ENCODE data around the gene MRNIP. TPM values are rescaled to one million over a fixed set of nuclear protein-coding genes. Genes with fewer than 3 reads are reported as not detected.
A peak's percentile ranks its signal among the peaks of the same experiment; 100 is the strongest.

Gene MRNIP
- total RNA-seq, 4 donors from 2014 or later: 6.9 to 21.9 (median 10.7) TPM

DNA sequence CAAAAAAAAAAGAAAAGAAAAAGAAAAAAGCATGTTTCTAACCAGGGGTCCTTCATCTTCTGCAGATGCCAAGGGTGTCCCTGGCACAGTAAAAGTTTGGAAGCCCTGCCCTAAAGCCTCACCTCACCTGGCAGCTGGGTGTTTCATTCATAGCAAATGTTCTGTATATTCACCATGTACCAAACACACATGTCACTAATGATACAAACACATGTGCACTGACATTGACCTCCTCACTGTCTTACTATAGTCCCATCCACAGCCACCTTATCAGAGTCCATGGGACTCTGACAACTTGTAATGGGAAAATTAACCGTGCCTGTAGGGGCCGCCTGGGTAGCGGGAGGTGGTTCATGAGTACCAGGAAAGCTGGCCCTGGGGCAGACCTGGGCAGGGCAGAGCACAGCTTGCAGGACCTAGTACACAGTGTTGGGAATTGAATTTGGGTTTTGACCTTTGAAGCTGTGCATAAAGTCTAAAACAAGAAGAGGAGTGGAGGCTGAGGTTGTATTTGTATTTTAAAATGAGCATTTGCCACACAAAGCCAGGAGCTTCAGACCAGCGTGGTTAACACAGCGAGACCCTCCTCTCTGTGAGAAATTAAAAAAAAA lies 45.5 kb downstream of the MRNIP start:
- Histone ChIP-seq H3K4me3 (no peak overlapping the region), H3K27me3 (no peaks in the 10 kb centered on the region), H3K27ac (no peak overlapping the region), H3K9me3 (no peaks in the 10 kb centered on the region), H3K4me1 (peaks cover 12 to 40% (median 17%) of the 10 kb centered on the region in 3 donors), H3K36me3 (peaks cover 0 to 8% (median 0%) of the 10 kb centered on the region in 3 donors)
- DNase-seq: no peak
- WGBS, 2 donors: 88 to 91% methylated on average over 3 to 5 of the region's 5 CpGs
- no peak for TF ChIP-seq POLR2A (IDR thresholded peaks at IDR 0.05)
- TF ChIP-seq, protein P1, sequence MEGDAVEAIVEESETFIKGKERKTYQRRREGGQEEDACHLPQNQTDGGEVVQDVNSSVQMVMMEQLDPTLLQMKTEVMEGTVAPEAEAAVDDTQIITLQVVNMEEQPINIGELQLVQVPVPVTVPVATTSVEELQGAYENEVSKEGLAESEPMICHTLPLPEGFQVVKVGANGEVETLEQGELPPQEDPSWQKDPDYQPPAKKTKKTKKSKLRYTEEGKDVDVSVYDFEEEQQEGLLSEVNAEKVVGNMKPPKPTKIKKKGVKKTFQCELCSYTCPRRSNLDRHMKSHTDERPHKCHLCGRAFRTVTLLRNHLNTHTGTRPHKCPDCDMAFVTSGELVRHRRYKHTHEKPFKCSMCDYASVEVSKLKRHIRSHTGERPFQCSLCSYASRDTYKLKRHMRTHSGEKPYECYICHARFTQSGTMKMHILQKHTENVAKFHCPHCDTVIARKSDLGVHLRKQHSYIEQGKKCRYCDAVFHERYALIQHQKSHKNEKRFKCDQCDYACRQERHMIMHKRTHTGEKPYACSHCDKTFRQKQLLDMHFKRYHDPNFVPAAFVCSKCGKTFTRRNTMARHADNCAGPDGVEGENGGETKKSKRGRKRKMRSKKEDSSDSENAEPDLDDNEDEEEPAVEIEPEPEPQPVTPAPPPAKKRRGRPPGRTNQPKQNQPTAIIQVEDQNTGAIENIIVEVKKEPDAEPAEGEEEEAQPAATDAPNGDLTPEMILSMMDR (IDR thresholded peaks at IDR 0.05): no peak
- intact Hi-C loops (cut with DNase I): no loop called here

DNA sequence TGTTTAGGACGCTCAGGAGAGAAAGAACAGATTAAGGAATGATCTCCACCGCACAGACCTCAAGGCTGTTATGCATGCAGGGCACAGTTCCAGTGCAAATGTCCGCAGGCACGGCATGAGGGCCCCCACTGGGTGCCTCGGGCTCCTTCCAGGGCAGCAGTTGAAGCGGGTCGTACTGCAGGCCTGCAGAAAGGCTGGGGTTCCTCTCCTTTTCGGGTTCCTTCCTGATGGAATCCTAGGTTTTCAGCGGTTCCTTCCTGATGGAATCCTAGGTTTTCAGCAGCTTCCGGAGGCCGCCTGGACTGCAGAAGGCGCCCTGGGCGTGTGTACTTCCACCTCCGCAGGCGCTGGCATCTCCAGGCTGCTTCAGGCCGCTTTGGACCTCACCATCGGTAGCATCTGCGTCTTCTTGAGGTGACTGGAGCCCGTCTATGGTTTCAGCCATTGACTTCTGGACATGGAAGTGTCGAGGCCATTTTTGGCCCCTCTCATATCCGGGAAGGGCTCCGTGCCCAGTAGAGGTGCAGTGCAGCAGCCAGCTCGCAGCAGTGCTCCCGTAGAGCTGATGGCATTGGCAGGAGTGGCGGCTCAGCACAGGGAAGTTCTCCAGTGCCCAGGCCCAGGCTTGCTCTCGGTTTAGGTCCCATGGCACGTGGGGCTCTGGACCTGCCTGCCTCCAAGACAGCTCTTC lies 46.3 kb downstream of the MRNIP start:
- no peak for DNase-seq
- H3K27ac ChIP-seq: peak overlapping the region in 1 of 4 donors; percentile 30
- intact Hi-C loops (cut with DNase I): no loop called here
- peaks cover 9 to 40% (median 16%) of the 10 kb centered on the region in 3 donors for H3K4me1 ChIP-seq
- TF ChIP-seq, protein P1 (IDR thresholded peaks at IDR 0.05): no peak
- TF ChIP-seq POLR2A (IDR thresholded peaks at IDR 0.05): no peak
- no peaks in the 10 kb centered on the region for H3K9me3 ChIP-seq
- 70% methylated on average over 17 to 20 of the region's 27 CpGs for WGBS, 2 donors
- no peak overlapping the region for H3K4me3 ChIP-seq
- peaks cover 0 to 8% (median 0%) of the 10 kb centered on the region in 3 donors for H3K36me3 ChIP-seq
- H3K27me3 ChIP-seq: no peaks in the 10 kb centered on the region

DNA sequence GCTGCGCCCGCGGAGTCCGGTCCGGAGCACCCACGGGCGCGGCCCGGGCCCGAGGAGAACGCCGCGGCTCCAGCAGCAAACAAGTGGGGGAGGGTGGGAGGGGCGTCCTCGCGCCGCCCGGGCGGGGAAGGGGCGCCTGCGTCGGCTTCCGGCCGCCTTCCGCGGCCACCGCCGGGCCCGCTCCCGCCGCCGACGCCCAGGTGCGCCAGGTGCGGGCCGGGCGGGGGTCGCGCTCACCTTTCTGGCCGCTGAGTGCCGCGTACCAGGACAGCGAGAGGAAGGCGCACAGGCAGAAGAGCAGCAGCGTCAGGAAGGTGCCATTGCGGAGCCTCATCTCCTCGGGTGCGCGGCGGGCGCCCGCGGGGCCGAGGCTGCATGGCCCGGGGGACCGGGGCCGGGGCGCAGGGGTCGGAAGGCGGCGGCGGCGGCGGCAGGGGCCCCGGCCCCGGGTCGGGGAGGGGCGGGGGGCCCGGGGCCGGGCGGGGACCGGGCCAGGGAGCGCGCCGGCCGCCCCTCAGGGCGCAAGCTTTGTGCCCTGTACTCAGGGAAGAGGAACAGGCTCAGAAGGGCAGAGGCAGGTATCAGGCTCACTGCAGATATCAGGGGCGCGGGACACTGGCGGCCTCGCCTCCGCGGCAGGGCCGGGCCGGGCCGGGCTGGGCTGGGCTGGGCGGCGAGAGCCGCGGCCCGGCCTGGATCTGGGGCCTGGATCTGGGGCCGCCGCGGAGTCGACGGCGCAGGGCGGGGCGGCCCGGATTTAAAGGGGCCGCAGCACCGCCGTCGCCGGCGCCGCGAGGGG lies 52.2 kb downstream of the MRNIP start, which contains the start of gene MGAT4B:
Gene MGAT4B (minus strand): TSS at position 617 of the 799 bp plus-strand sequence. CDS start 283 bp downstream, at position 334.
- 0% methylated on average over 4 of the region's 108 CpGs; no CpG with 5 or more reads in 1 of the 2 donors for WGBS, 2 donors
- H3K4me3 ChIP-seq: peak within 1 kb of the TSS; percentile 77 to 99 (median 90)
- intact Hi-C loops (cut with DNase I): no loop called here

DNA sequence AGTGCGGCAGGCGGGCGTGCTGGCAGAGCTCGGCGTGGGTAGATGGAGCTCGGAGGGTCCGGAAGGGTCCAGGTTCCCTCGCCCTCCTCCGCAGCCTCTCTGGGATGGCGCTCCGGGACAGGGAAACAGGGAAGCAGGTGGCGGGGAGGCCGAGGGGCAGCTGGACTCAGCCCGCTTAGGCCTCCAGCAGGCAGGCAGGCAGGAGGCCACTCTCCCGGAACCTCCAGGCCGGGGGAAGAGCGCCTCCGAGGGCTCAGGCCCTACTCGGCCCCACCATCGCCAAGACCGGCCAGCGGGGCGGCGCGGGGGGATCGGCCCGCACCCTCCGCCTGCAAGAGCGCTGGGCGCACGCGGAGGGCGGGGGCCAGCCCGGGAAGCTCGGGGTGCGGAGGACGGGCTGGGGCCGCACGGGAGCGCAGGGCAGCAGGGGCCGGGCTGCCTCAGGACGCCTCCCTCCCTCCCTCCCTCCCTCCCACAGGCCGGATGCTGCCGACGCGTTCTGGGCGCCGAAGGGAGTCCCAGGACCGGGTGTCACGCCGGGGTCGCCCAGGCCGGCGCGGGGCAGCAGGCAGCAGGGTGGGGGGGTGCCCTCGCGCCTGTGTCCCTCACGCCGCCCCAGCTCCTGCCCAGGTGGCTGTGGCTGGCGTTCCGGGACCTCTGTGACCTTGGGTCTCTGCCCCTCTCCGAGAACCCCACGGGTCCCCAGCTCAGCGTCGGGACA lies 52.9 kb downstream of the MRNIP start:
- intact Hi-C loops (cut with DNase I): no loop called here
- H3K27ac ChIP-seq: peak overlapping the region; percentile 93 to 99 (median 96)

More for the DNA sequence above, 52.2 kb downstream of the MRNIP start, which contains the start of gene MGAT4B:
- Histone ChIP-seq H3K36me3 (peaks cover 0 to 3% (median under 1%) of the 10 kb centered on the region in 3 donors), H3K4me1 (peaks cover 42 to 57% (median 49%) of the 10 kb centered on the region in 3 donors), H3K27me3 (no peaks in the 10 kb centered on the region), H3K27ac (peak within 1 kb of the TSS; percentile 93 to 99 (median 96)), H3K9me3 (no peaks in the 10 kb centered on the region)
- TF ChIP-seq, protein P1 (IDR thresholded peaks at IDR 0.05): peak in 2 of 6 experiments; percentile 4 to 13
- peak in 2 of 4 donors; percentile 51 to 76 for TF ChIP-seq POLR2A (IDR thresholded peaks at IDR 0.05)
- no peak for DNase-seq

More for the DNA sequence above, 52.9 kb downstream of the MRNIP start:
- H3K4me3 ChIP-seq: peak overlapping the region; percentile 77 to 99 (median 90)
- TF ChIP-seq, protein P1 (IDR thresholded peaks at IDR 0.05): no peak
- no peak for TF ChIP-seq POLR2A (IDR thresholded peaks at IDR 0.05)
- peaks cover 0 to 11% (median 8%) of the 10 kb centered on the region in 3 donors for H3K36me3 ChIP-seq
- H3K4me1 ChIP-seq: peaks cover 42 to 60% (median 49%) of the 10 kb centered on the region in 3 donors
- no peak for DNase-seq
- no peaks in the 10 kb centered on the region for H3K27me3 ChIP-seq
- H3K9me3 ChIP-seq: no peaks in the 10 kb centered on the region
- no CpG with 5 or more reads among the region's 65 CpGs for WGBS, 2 donors
